GM18951 (cell line): Measurements from ENCODE around the gene NAA30.
"Not testable (repeated sequence)": the region's sequence is repeated elsewhere in the genome, so short reads cannot be mapped to it uniquely, and the experiment has no call there.

Source experiments
- POLR2A ChIP-seq: IDR thresholded peaks from 4 replicates; pipeline ENCODE4 v1.6.1; 2011; ENCODE audit warnings: mild to moderate bottlenecking; ENCODE audit not compliant: insufficient read length, insufficient read depth; ENCODE audit errors: extremely low read depth
- in situ Hi-C: fragments of 300-500 bp; cut with MboI; formaldehyde crosslinking; loops from one replicate; pipeline ENCODE4 v1.12.0; 2022; ENCODE audit warnings: low sequenced_read_pairs, mixed read lengths, inconsistent platforms; ENCODE audit not compliant: unreplicated experiment

The NAA30 gene

GRCh38 chr14:57390037-57390805 is at the start of gene NAA30:
Gene NAA30, plus strand, starts transcription at chr14:57390586. Its CDS starts 372 bp downstream, at chr14:57390958.
- peak; percentile 81 for TF ChIP-seq POLR2A
- in situ Hi-C loops = no loop called here

DNA sequence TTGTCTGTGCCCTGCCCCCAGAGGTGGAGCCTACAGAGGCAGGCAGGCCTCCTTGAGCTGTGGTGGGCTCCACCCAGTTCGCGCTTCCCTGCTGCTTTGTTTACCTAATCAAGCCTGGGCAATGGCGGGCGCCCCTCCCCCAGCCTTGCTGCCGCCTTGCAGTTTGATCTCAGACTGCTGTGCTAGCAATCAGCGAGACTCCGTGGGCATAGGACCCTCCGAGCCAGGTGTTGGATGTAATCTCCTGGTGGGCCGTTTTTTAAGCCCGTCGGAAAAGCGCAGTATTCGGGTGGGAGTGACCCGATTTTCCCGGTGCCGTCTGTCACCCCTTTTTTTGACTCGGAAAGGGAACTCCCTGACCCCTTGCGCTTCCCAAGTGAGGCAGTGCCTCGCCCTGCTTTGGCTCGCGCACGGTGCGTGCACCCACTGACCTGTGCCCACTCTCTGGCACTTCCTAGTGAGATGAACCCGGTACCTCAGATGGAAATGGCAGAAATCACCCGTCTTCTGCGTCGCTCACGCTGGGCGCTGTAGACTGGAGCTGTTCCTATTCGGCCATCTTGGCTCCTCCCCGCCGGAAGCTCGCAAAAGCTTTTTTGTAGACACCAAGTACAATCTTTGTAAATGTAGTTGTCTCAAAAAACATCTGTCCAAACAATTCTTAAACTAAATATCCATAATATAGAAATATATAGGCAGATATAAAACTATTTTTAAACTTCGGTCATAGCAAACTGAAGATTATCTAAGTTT is 46.7 kb upstream of the NAA30 start:
- in situ Hi-C loops = not testable (repeated sequence)

- TF ChIP-seq POLR2A = no peak
- in situ Hi-C loops = no loop called here
Measured at GRCh38 chr14:57345106-57345505, 45.3 kb upstream of the NAA30 start.

- in situ Hi-C loops = no loop called here
- no peak for TF ChIP-seq POLR2A
Measured at GRCh38 chr14:57346741-57347140, 43.6 kb upstream of the NAA30 start.

GRCh38 chr14:57352396-57353170 is 37.8 kb upstream of the NAA30 start:
- TF ChIP-seq POLR2A = no peak
- in situ Hi-C loops = no loop called here

DNA sequence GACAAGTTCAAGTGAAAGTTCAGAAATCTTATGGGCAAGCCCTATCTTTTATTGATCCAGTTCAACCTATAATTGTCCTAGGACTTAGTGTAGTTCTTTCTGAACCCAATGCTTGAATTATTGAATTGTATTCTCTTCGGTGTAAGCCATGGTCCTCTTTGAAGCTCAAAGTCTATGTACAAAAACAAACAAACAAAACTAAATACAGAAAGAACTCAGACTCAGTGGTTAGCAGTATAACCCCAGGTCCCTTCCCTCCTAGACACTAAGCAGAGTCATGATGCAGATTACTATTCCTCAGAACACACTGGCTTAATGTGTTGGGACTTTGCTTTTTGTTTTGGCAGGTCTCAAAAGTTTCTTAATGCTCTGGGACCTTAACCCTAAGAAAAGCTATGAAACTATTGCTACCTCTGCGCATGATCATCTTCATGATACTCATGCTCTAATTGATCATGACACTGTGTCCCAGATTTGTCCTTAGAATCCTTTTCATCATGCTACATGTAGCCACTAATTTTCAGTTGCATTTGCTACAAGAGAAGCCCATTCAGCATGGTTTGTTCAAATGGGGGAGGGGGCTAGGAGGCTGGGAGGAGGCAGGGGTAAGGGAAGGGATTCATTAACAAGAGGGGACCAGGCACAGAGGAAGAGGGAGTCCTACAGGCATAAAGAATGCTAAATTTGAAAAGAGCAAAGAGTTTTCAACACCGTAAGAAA is 35.1 kb upstream of the NAA30 start:
- TF ChIP-seq POLR2A = no peak
- in situ Hi-C loops = no loop called here

- TF ChIP-seq POLR2A = no peak
Measured at GRCh38 chr14:57362361-57362760, 28.0 kb upstream of the NAA30 start.

GRCh38 chr14:57364659-57365450 is 25.5 kb upstream of the NAA30 start:
- TF ChIP-seq POLR2A = no peak
- in situ Hi-C loops = no loop called here

More at GRCh38 chr14:57362361-57362760, 28.0 kb upstream of the NAA30 start:
- in situ Hi-C loops = no loop called here

DNA sequence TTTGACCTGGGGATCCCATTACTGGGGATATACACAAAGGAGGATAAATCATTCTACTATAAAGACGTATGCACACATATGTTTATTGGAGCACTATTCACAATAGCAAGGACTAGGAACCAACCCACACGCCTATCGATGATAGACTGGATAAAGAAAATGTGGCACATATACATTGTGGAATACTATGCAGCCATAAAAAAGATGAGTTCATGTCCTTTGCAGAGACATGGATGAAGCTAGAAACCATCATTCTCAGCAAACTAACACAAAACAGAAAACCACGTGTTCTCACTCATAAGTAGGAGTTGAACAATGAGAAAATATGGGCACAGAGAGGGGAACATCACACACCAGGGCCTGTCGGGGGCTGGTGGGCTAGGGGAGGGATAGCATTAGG is 20.2 kb upstream of the NAA30 start:
- in situ Hi-C loops = not testable (repeated sequence)

DNA sequence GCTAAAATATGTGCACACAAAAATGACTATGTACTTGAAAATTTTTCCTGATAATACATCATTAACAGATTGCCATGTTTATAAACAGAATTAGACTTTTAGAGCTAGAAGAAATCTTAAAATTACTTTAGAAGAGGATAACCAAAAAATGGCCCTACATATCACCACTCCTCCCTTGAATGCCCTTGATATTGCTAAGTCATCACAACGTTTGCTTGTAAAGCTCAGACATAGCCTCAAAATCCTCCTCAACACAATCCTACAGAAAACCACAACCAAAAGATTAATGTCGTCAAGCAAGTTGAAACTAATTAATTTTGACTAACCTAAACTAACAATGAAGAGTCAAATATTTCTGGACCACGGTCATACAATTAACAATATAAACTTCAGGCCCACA is 19.4 kb upstream of the NAA30 start:
- no peak for TF ChIP-seq POLR2A
- in situ Hi-C loops = no loop called here

DNA sequence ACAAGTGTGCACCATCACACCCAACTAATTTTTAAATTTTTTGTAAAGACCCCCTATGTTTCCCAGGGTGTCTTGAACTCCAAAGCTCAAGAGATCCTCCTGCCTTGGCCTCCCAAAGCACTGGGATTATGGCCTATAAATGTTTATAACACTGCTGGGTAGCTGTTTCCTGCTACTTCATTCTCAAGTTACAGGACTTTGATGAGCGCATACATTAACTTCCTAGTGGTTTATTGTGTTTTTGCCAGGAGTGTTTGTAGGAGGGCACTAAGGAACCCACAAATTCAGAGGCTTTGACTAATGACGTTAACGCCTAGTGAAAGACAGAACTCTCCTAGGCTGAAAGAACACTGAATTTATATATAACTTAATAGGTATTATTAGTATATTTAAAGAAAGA is 15.2 kb upstream of the NAA30 start:
- in situ Hi-C loops = no loop called here
- TF ChIP-seq POLR2A = no peak

GRCh38 chr14:57378661-57379060 is 11.7 kb upstream of the NAA30 start:
- no peak for TF ChIP-seq POLR2A
- in situ Hi-C loops = no loop called here

DNA sequence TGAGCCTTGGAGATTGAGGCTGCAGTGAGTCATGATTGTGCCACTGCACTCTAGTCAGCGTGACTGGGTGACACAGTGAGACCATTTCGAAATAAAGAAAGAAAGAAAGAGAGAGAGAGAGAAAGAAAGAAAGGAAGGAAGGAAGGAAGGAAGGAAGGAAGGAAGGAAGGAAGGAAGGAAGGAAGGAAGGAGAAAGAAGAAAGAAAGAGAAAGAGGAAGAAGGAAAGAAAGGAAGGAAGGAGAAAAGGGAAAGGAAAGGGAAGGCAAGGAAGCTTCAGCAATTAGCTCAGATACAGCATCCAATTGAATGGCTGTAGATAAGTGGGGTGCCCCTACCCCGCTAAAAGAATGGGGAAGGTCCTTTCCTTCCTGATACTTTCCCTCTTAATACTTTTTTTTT is 9.5 kb upstream of the NAA30 start:
- in situ Hi-C loops = no loop called here
- TF ChIP-seq POLR2A = no peak
